ENCODE measurements around the gene ATP6V1C2. TPM values are rescaled to one million over a fixed set of nuclear protein-coding genes. Genes with fewer than 3 reads are reported as not detected.

ATP6V1C2 gene
- total and polyA plus RNA-seq, 2 donors (not counting 3 experiments of a cell fraction or from before 2014, with no cell fraction given), result 0.03 to 0.13 TPM

DNA sequence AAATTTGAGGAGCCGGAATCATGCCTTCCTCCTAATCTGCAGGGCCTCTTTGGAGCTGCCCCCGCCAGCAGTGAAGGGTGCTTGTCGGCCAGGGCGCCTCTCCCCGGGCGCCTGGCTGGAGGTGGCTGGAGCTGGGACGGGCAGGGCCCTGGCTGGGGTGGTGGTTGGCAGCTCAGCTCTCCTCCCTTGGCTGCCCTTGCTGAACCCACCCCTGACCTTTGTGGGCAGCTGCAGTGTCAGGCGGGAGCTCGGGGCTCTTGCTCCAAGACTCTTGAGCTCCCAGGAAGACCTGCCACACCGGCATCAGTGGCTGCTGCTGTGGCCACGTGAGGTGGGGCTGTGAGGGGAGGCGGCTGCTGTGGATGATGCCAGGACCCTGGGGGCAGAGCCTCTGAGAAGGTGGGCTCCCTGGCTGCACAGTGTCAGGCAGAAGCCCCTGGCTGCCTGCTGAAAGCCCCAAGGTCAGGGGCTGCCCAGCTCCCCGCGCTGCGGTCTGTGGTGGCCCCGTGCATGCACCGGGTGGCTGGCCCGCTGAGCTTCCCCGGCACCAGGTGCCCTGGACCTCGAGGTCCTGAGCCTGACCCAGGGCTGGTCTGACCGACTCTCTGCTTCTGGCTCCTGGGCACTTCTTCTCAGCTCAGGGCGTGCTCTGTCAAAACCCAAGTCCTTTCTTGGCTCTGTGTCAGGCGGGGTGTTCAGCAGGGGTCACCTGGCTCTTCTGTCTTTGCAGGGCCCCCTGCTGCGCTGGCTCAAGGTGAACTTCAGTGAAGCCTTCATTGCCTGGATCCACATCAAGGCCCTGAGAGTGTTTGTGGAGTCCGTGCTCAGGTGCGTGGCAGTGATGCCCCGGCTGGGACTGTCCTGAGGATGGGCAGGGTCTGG lies 56.7 kb downstream of the ATP6V1C2 start:
- intact Hi-C loops (cut with micrococcal nuclease) (no loop called here), dilution Hi-C loops (cut with MboI; ENCODE audit: extremely low pct_ligation_motif_present, low sequenced_read_pairs) (no loop called here)
- FAIRE-seq, result no peak
- peaks cover 2% of the 10 kb centered on the region for H3K79me2 ChIP-seq (ENCODE audit: control insufficient read depth, insufficient read depth, low read length)
- ChIA-PET POLR2A (interaction anchor here (0.9 kb wide), 1 partner anchor 11 kb away, joined by 4 read pairs; no protein-coding TSS in a partner anchor), CTCF (interaction anchor here (0.6 kb wide), 1 partner anchor 9 kb away, joined by 3 read pairs; no protein-coding TSS in a partner anchor)
- no TSS peak for BruUV-seq (replicated peaks)
- H3K9me1 ChIP-seq (replicated peaks; ENCODE audit: control insufficient read depth, extremely low read depth, insufficient read depth, low read length), result no peaks in the 10 kb centered on the region
- no peaks in the 10 kb centered on the region for H3K9me3 ChIP-seq (replicated peaks; ENCODE audit: control insufficient read depth, insufficient read depth, low read length)
- H3K4me2 ChIP-seq (ENCODE audit: insufficient read depth, low read length), result no peak overlapping the region
- no peak for TF ChIP-seq POLR2AphosphoS5 (IDR thresholded peaks at IDR 0.05; ENCODE audit: insufficient read depth, low read depth, low read length)
- TF ChIP-seq GATA2 (IDR thresholded peaks at IDR 0.05; ENCODE audit: insufficient read depth, insufficient read length, low read depth, low read length), result no peak
- no peak for TF ChIP-seq MYC (IDR thresholded peaks at IDR 0.05; ENCODE audit: low read depth, low read length)
- no peak for TF ChIP-seq EZH2 (IDR thresholded peaks at IDR 0.05; ENCODE audit: borderline replicate concordance, low read depth, low read length, severe bottlenecking)
- no peak for TF ChIP-seq JUN (IDR thresholded peaks at IDR 0.05; ENCODE audit: borderline replicate concordance, insufficient read depth, insufficient read length, low read depth)
- TF ChIP-seq FOS (IDR thresholded peaks at IDR 0.05; ENCODE audit: borderline replicate concordance, insufficient read depth, low read length), result no peak
- TF ChIP-seq, protein P1, sequence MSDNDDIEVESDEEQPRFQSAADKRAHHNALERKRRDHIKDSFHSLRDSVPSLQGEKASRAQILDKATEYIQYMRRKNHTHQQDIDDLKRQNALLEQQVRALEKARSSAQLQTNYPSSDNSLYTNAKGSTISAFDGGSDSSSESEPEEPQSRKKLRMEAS (IDR thresholded peaks at IDR 0.05; ENCODE audit: insufficient read depth, insufficient read length), result no peak
- TF ChIP-seq CTCF (IDR thresholded peaks at IDR 0.05; ENCODE audit: extremely low read depth in 1 of 2, insufficient read depth in 1 of 2, low read depth in 1 of 2, low read length in 2 of 2), result no peak
- TF ChIP-seq POLR2A (IDR thresholded peaks at IDR 0.05; ENCODE audit: low read depth, low read length), result no peak
- DNase-seq (ENCODE audit: low read depth, low spot score), result no peak
- no peak overlapping the region for H3K4me3 ChIP-seq (replicated peaks in 1 of 3; ENCODE audit: insufficient read depth in 1 of 3, low read depth in 1 of 3, low read length in 3 of 3)
- H3K9ac ChIP-seq (replicated peaks; ENCODE audit: extremely low read depth, insufficient read depth, low read length), result no peak overlapping the region
- H3K4me1 ChIP-seq (ENCODE audit: control insufficient read depth, extremely low read depth, insufficient read depth, low read length), result no peaks in the 10 kb centered on the region
- H3K36me3 ChIP-seq (ENCODE audit: control insufficient read depth in 2 of 2, extremely low read depth in 1 of 2, insufficient read depth in 2 of 2, low read length in 2 of 2), result peaks cover 11 to 29% of the 10 kb centered on the region in 2 experiments
- no peak overlapping the region for H2AFZ ChIP-seq (ENCODE audit: low read depth, low read length)
- H3K27ac ChIP-seq (ENCODE audit: insufficient read depth, low read depth, low read length), result no peak overlapping the region
- H3K27me3 ChIP-seq (ENCODE audit: control insufficient read depth in 2 of 2, insufficient read depth in 2 of 2, low read length in 2 of 2), result no peaks in the 10 kb centered on the region
- H4K20me1 ChIP-seq (replicated peaks; ENCODE audit: control insufficient read depth, extremely low read depth, insufficient read depth, low read length), result no peaks in the 10 kb centered on the region

Data from endothelial cell of umbilical vein (primary cell).